Endothelial cell (in vitro differentiated cells): ENCODE results near the gene TBCE. TPM values are rescaled to one million over a fixed set of nuclear protein-coding genes. Genes with fewer than 3 reads are reported as not detected.
A peak's percentile ranks its signal among the peaks of the same experiment; 100 is the strongest.

Source experiments
- DNase-seq: peaks from one replicate; pipeline ENCODE4 v3.0.0; 2021; ENCODE audit warnings: low spot score
- H3K27ac Mint-ChIP-seq: one replicate; pipeline ENCODE4 v1.8.0; 2021; ENCODE audit warnings: mixed read lengths, inconsistent platforms; ENCODE audit not compliant: unreplicated experiment
- H3K27me3 Mint-ChIP-seq: one replicate; pipeline ENCODE4 v1.8.0; 2021; ENCODE audit warnings: mild to moderate bottlenecking, moderate library complexity, mixed read lengths, inconsistent platforms; ENCODE audit not compliant: unreplicated experiment
- H3K36me3 Mint-ChIP-seq: one replicate; pipeline ENCODE4 v1.8.0; 2021; ENCODE audit warnings: mild to moderate bottlenecking, low read depth, mixed read lengths, inconsistent platforms; ENCODE audit not compliant: unreplicated experiment
- H3K4me1 Mint-ChIP-seq: one replicate; pipeline ENCODE4 v1.8.0; 2021; ENCODE audit warnings: mild to moderate bottlenecking, mixed read lengths, inconsistent platforms; ENCODE audit not compliant: unreplicated experiment
- H3K4me3 Mint-ChIP-seq: one replicate; pipeline ENCODE4 v1.8.0; 2021; ENCODE audit warnings: mild to moderate bottlenecking, mixed read lengths, inconsistent platforms; ENCODE audit not compliant: unreplicated experiment
- H3K9me3 Mint-ChIP-seq: one replicate; pipeline ENCODE4 v1.8.0; 2021; ENCODE audit warnings: mixed read lengths, inconsistent platforms; ENCODE audit not compliant: unreplicated experiment
- CTCF ChIP-seq: fragments of 200-600 bp; sonication (generic); IDR thresholded peaks from one replicate; pipeline ENCODE4 v1.5.0; 2021; ENCODE audit warnings: antibody characterized with exemption; ENCODE audit not compliant: unreplicated experiment
- total RNA-seq: library from RNA; stranded (reverse); fragmentation: NEBNext Ultra II Directional; extraction: Animal tissue kit (Norgen Biotek cat#: 25700); gene quantifications from one replicate; pipeline ENCODE4 v1.2.1, GENCODE V29; 2021; ENCODE audit not compliant: unreplicated experiment

Gene TBCE
- total RNA-seq, 1 donor from 2014 or later = 24.7 TPM

- no peak for DNase-seq
- H3K9me3 Mint-ChIP-seq = no peaks in the 10 kb centered on the region
- H3K27me3 Mint-ChIP-seq = peaks cover 13% of the 10 kb centered on the region
- no peak overlapping the region for H3K4me3 Mint-ChIP-seq
- TF ChIP-seq CTCF = no peak
- H3K4me1 Mint-ChIP-seq = peaks cover 23% of the 10 kb centered on the region
- H3K27ac Mint-ChIP-seq = no peak overlapping the region
- H3K36me3 Mint-ChIP-seq = peaks cover 20% of the 10 kb centered on the region
These were observed 42.1 kb upstream of the TBCE start for GRCh38 chr1:235325139-235325538.

- peaks cover 13% of the 10 kb centered on the region for H3K36me3 Mint-ChIP-seq
- H3K4me3 Mint-ChIP-seq = peak overlapping the region; percentile 99
- DNase-seq = no peak
These were observed 41.4 kb upstream of the TBCE start for GRCh38 chr1:235325854-235326253.

GRCh38 chr1:235326719-235327558, 40.3 kb upstream of the TBCE start:
- H3K4me3 Mint-ChIP-seq = peak overlapping the region; percentile 99
- no peaks in the 10 kb centered on the region for H3K9me3 Mint-ChIP-seq
- no peak for TF ChIP-seq CTCF
- peak overlapping the region; percentile 98 for H3K27ac Mint-ChIP-seq
- H3K36me3 Mint-ChIP-seq = peaks cover 12% of the 10 kb centered on the region
- peak; percentile 42 for DNase-seq
- H3K27me3 Mint-ChIP-seq = peaks cover 12% of the 10 kb centered on the region
- H3K4me1 Mint-ChIP-seq = peaks cover 35% of the 10 kb centered on the region

More at GRCh38 chr1:235325854-235326253, 41.4 kb upstream of the TBCE start:
- Mint-ChIP-seq H3K4me1 (peaks cover 29% of the 10 kb centered on the region), H3K27me3 (peaks cover 13% of the 10 kb centered on the region), H3K27ac (peak overlapping the region; percentile 98), H3K9me3 (no peaks in the 10 kb centered on the region)
- no peak for TF ChIP-seq CTCF

- peaks cover 6% of the 10 kb centered on the region for H3K36me3 Mint-ChIP-seq
- no peak for TF ChIP-seq CTCF
- H3K4me1 Mint-ChIP-seq = peaks cover 31% of the 10 kb centered on the region
- no peak for DNase-seq
- H3K27ac Mint-ChIP-seq = peak within 1 kb of the TSS; percentile 98
- no peaks in the 10 kb centered on the region for H3K9me3 Mint-ChIP-seq
- H3K4me3 Mint-ChIP-seq = peak within 1 kb of the TSS; percentile 99
- peaks cover 12% of the 10 kb centered on the region for H3K27me3 Mint-ChIP-seq
These were observed 39.5 kb upstream of the TBCE start, which contains the start of gene ARID4B for GRCh38 chr1:235327559-235328270. ARID4B (minus strand) TSS chr1:235328179; CDS start chr1:235326919, 1,260 bp downstream.
